DOHH2 (cell line): ENCODE results near the gene SURF2.

Experiments
- H3F3A ChIP-seq: fragments of 200-600 bp; sonication (generic), shearing (Covaris generic); 2 replicates; pipeline ENCODE4 v1.6.0; 2016; ENCODE audit warnings: antibody characterized with exemption, mild to moderate bottlenecking; ENCODE audit not compliant: control insufficient read depth, insufficient read depth
- H3K27ac ChIP-seq: fragments of 200-600 bp; sonication (generic); 2 replicates; pipeline ENCODE4 v1.5.1; 2014; ENCODE audit warnings: low read depth, mild to moderate bottlenecking, low read length, moderate library complexity
- H3K27me3 ChIP-seq: fragments of 200-600 bp; sonication (generic); 2 replicates; pipeline ENCODE4 v1.6.1; 2014; ENCODE audit warnings: mild to moderate bottlenecking, low read length, mixed read lengths; ENCODE audit not compliant: control insufficient read depth
- H3K36me3 ChIP-seq: fragments of 200-600 bp; sonication (generic); 2 replicates; pipeline ENCODE4 v1.6.1; 2014; ENCODE audit warnings: mild to moderate bottlenecking, low read length, moderate library complexity, mixed read lengths; ENCODE audit not compliant: control insufficient read depth
- H3K4me1 ChIP-seq: fragments of 200-600 bp; sonication (generic); 2 replicates; pipeline ENCODE4 v1.6.1; 2014; ENCODE audit warnings: mild to moderate bottlenecking, low read length, mixed read lengths; ENCODE audit not compliant: control insufficient read depth
- H3K4me2 ChIP-seq: fragments of 200-600 bp; sonication (generic); 2 replicates; pipeline ENCODE4 v1.6.0; 2014; ENCODE audit warnings: mild to moderate bottlenecking, low read length, moderate library complexity
- H3K4me3 ChIP-seq: fragments of 200-600 bp; sonication (generic); 2 replicates; pipeline ENCODE4 v1.5.1; 2014; ENCODE audit warnings: mild to moderate bottlenecking, low read length, mixed read lengths
- H3K79me2 ChIP-seq: fragments of 200-600 bp; sonication (generic); 2 replicates; pipeline ENCODE4 v1.6.1; 2014; ENCODE audit warnings: mild to moderate bottlenecking, low read length, mixed read lengths; ENCODE audit not compliant: control insufficient read depth
- H3K9me2 ChIP-seq: fragments of 200-600 bp; sonication (generic); replicated peaks from 2 replicates; pipeline ENCODE4 v1.6.1; 2014; ENCODE audit warnings: mild to moderate bottlenecking, low read length, mixed read lengths; ENCODE audit not compliant: control insufficient read depth
- H3K9me3 ChIP-seq: fragments of 200-600 bp; sonication (generic); 2 replicates; pipeline ENCODE4 v1.6.1; 2014; ENCODE audit warnings: antibody characterized with exemption, low read length, mixed read lengths; ENCODE audit not compliant: control insufficient read depth, insufficient read depth
- H4K20me1 ChIP-seq: fragments of 200-600 bp; sonication (generic); 2 replicates; pipeline ENCODE4 v1.6.0; 2014; ENCODE audit warnings: low read depth, mild to moderate bottlenecking, antibody characterized with exemption, low read length, moderate library complexity; ENCODE audit not compliant: control insufficient read depth, insufficient read depth
- EZH2phosphoT487 ChIP-seq: fragments of 200-600 bp; sonication (generic); IDR thresholded peaks from 2 replicates; pipeline ENCODE4 v1.6.1; 2017; ENCODE audit warnings: borderline replicate concordance, mild to moderate bottlenecking, antibody characterized with exemption, low read length, moderate library complexity, mixed read lengths
- TF ChIP-seq, protein P1 (sequence below): fragments of 200-600 bp; sonication (generic); IDR thresholded peaks from one replicate; pipeline ENCODE4 v1.5.1; 2014; ENCODE audit warnings: antibody characterized with exemption, mild to moderate bottlenecking, low read depth, low read length; ENCODE audit not compliant: poor library complexity, severe bottlenecking

The SURF2 gene

DNA sequence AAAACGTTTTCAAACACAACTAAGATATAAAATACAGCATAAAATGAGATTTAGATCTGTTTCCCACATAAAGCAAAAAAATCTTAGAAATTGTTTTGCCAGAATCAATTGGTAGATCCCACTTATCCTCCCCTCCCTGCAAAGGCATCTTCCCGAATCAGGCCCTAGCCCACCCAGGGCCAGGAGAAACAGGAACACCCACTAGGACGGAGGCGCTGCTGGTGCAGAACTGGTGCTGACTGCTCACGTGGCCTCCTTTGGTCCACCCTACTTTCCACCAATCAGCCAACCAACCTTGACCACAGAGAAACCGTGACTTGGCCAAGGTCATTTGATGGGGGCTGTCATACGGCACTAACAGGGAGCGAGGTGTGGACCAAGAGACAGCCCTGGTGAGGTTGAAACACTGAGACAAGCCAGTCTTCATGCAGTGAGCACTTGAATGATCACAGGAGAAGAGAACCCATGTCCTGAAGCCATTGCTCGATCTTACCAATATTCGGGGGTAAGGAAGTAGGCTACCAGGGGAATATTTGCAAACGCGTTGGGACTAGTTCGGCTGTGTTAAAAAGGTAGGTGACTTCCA is 5.2 kb downstream of the SURF2 start:
- Histone ChIP-seq H3K4me3 (no peak overlapping the region), H3K27ac (no peak overlapping the region)

DNA sequence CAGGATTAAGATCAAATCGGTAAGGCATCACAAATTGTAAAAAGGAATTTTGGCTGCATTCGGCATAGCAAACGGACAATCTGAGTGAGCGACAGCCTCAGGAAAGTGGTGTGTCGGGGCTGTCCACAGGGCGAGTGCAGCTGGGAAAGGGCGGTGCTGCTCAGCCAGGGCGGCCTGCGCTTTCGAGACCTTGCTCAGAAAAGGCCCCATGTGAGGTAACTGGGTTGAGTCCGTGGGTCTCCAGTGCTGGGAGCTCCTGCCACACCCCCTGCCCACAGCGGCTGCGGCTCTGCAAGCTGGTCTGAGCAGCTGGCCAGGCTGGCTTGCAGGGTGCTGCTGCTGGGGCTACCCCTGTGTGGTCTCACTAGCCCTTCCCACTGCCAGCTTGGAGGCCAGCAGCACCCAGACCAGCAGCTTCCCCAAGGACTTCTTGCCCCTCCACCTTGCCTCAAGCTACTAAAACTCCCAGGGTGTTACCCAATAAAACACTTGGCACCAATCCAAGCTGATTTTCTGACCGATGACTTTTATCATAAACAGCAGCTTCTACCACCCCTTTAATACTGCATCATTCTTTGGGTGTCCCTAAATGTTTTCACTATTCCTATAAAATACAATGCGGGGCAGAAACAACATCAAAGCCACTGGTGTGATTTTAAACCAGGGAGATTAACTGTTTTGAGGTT is 6.2 kb downstream of the SURF2 start:
- no peaks in the 10 kb centered on the region for H3K27me3 ChIP-seq
- H3F3A ChIP-seq: peaks cover 6% of the 10 kb centered on the region; the same call in 1 of the 2 replicates
- H3K4me3 ChIP-seq: no peak overlapping the region
- H3K9me3 ChIP-seq: no peaks in the 10 kb centered on the region
- H4K20me1 ChIP-seq: 0 out of 2 replicates have a peak, but pooled peaks cover 3% of the 10 kb centered on the region
- H3K4me1 ChIP-seq: peaks cover 4% of the 10 kb centered on the region
- no peak overlapping the region for H3K27ac ChIP-seq
- H3K9me2 ChIP-seq: no peaks in the 10 kb centered on the region
- peaks cover 17% of the 10 kb centered on the region for H3K79me2 ChIP-seq
- no peak for TF ChIP-seq EZH2phosphoT487
- TF ChIP-seq, protein P1, sequence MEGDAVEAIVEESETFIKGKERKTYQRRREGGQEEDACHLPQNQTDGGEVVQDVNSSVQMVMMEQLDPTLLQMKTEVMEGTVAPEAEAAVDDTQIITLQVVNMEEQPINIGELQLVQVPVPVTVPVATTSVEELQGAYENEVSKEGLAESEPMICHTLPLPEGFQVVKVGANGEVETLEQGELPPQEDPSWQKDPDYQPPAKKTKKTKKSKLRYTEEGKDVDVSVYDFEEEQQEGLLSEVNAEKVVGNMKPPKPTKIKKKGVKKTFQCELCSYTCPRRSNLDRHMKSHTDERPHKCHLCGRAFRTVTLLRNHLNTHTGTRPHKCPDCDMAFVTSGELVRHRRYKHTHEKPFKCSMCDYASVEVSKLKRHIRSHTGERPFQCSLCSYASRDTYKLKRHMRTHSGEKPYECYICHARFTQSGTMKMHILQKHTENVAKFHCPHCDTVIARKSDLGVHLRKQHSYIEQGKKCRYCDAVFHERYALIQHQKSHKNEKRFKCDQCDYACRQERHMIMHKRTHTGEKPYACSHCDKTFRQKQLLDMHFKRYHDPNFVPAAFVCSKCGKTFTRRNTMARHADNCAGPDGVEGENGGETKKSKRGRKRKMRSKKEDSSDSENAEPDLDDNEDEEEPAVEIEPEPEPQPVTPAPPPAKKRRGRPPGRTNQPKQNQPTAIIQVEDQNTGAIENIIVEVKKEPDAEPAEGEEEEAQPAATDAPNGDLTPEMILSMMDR: no peak
- no peak overlapping the region for H3K4me2 ChIP-seq
- peaks cover 83% of the 10 kb centered on the region for H3K36me3 ChIP-seq

More for the DNA sequence above, 5.2 kb downstream of the SURF2 start:
- H4K20me1 ChIP-seq: 0 out of 2 replicates have a peak, but pooled peaks cover 3% of the 10 kb centered on the region
- H3K4me1 ChIP-seq: peaks cover 11% of the 10 kb centered on the region
- H3K27me3 ChIP-seq: no peaks in the 10 kb centered on the region
- H3K4me2 ChIP-seq: no peak overlapping the region
- peaks cover 17% of the 10 kb centered on the region for H3K79me2 ChIP-seq
- TF ChIP-seq, protein P1: no peak
- TF ChIP-seq EZH2phosphoT487: no peak
- peaks cover 75% of the 10 kb centered on the region for H3K36me3 ChIP-seq
- H3K9me3 ChIP-seq: no peaks in the 10 kb centered on the region
- H3K9me2 ChIP-seq: no peaks in the 10 kb centered on the region
- H3F3A ChIP-seq: peaks cover 6% of the 10 kb centered on the region; the same call in 1 of the 2 replicates

DNA sequence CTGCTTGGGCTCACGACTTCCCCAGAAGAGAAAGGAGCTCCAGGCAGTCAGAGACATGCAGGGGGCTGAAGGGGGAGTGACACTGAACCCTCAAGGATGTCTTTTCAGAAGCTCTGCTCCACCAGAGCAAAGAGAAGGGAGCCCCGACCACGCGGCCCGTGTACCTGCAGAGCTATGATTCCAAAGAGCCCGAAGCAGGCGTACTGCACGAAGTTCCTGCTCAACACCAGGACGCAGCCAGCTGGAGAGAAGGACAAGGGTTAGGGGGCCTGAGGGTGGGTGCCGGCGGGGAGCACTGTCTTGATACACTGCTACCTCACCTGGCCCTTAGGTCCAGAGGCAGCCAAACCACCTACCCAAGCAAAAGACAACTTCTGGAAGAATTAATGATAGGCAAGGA is 10.1 kb downstream of the SURF2 start:
- H3K79me2 ChIP-seq: peaks cover 54% of the 10 kb centered on the region
- H3K4me3 ChIP-seq: no peak overlapping the region
- peaks cover 25% of the 10 kb centered on the region for H4K20me1 ChIP-seq
- H3F3A ChIP-seq: peaks cover 7% of the 10 kb centered on the region; the same call in 1 of the 2 replicates
- H3K27me3 ChIP-seq: no peaks in the 10 kb centered on the region
- H3K9me3 ChIP-seq: no peaks in the 10 kb centered on the region
- no peak overlapping the region for H3K27ac ChIP-seq
- no peak overlapping the region for H3K4me2 ChIP-seq
- peaks cover 94% of the 10 kb centered on the region for H3K36me3 ChIP-seq
- TF ChIP-seq, protein P1: no peak
- TF ChIP-seq EZH2phosphoT487: no peak
- no peaks in the 10 kb centered on the region for H3K9me2 ChIP-seq
- peaks cover 18% of the 10 kb centered on the region for H3K4me1 ChIP-seq
